Measurements from ENCODE around the gene WIPI1. TPM values are rescaled to one million over a fixed set of nuclear protein-coding genes. Genes with fewer than 3 reads are reported as not detected.

Gene WIPI1
- total and polyA plus RNA-seq, 2 of the 13 experiments (the other 11 are each of a cell fraction or from before 2014, with no cell fraction given), result 29.4 to 141 TPM

GRCh38 chr17:68451670-68452354, 5.5 kb downstream of the WIPI1 start (continued):
- no peak for TF ChIP-seq E2F5 (CRISPR knock-in tag; conservative IDR thresholded peaks at IDR 0.05)
- TF ChIP-seq FIP1L1 (IDR thresholded peaks at IDR 0.05; ENCODE audit: borderline replicate concordance, insufficient read depth, low read depth, low read length), result no peak
- TF ChIP-seq ZBTB4 (CRISPR knock-in tag; IDR thresholded peaks at IDR 0.05; ENCODE audit: borderline replicate concordance), result no peak
- TF ChIP-seq SALL1 (CRISPR knock-in tag; IDR thresholded peaks at IDR 0.05), result peak; percentile 48; the same call in 1 of the 2 replicates
- no peak for TF ChIP-seq TARDBP (CRISPR knock-in tag; IDR thresholded peaks at IDR 0.05)
- no peak for TF ChIP-seq MEF2D (CRISPR knock-in tag; IDR thresholded peaks at IDR 0.05)
- TF ChIP-seq GABPA (IDR thresholded peaks at IDR 0.05; ENCODE audit: low read depth, low read length), result no peak
- no peak for TF ChIP-seq GABPA (CRISPR knock-in tag; IDR thresholded peaks at IDR 0.05; ENCODE audit: low read depth)
- no peak for TF ChIP-seq THRA (CRISPR knock-in tag; IDR thresholded peaks at IDR 0.05; ENCODE audit: borderline replicate concordance)
- peak; percentile 16; the same call in 1 of the 2 replicates for TF ChIP-seq GFI1 (CRISPR knock-in tag; IDR thresholded peaks at IDR 0.05; ENCODE audit: borderline replicate concordance)
- 0 out of 2 replicates have a peak, but pooled peaks have one; percentile 15 for TF ChIP-seq ZSCAN30 (CRISPR knock-in tag; IDR thresholded peaks at IDR 0.05)
- no peak for TF ChIP-seq FOXA1 (IDR thresholded peaks at IDR 0.05)
- peak; percentile 69 for TF ChIP-seq FOXA1 (CRISPR knock-in tag; IDR thresholded peaks at IDR 0.05)
- TF ChIP-seq NR2F1 (CRISPR knock-in tag; IDR thresholded peaks at IDR 0.05), result no peak
- no peak for TF ChIP-seq TCF12 (IDR thresholded peaks at IDR 0.05)
- no peak for TF ChIP-seq TCF12 (CRISPR knock-in tag; IDR thresholded peaks at IDR 0.05)
- no peak for TF ChIP-seq MTF1 (CRISPR knock-in tag; IDR thresholded peaks at IDR 0.05)
- TF ChIP-seq TEF (CRISPR knock-in tag; IDR thresholded peaks at IDR 0.05), result no peak
- TF ChIP-seq ZNF607 (CRISPR knock-in tag; IDR thresholded peaks at IDR 0.05; ENCODE audit: borderline replicate concordance), result no peak
- TF ChIP-seq POGZ (CRISPR knock-in tag; IDR thresholded peaks at IDR 0.05), result 0 out of 2 replicates have a peak, but pooled peaks have one; percentile 16
- TF ChIP-seq SUZ12 (IDR thresholded peaks at IDR 0.05; ENCODE audit: low read depth, low read length), result no peak
- TF ChIP-seq ZGPAT (CRISPR knock-in tag; IDR thresholded peaks at IDR 0.05), result peak; percentile 25; the same call in 1 of the 2 replicates
- TF ChIP-seq TBX2 (CRISPR knock-in tag; IDR thresholded peaks at IDR 0.05; ENCODE audit: borderline replicate concordance), result peak; percentile 13; the same call in 1 of the 2 replicates
- TF ChIP-seq ZNF143 (CRISPR knock-in tag; IDR thresholded peaks at IDR 0.05), result no peak

Measured in HepG2 (cell line).